GM12874 (cell line): Measurements from ENCODE around the gene RUVBL2.

Source experiments
- TF ChIP-seq, protein P1 (sequence below): IDR thresholded peaks from 2 replicates; pipeline ENCODE4 v1.5.1; 2011; ENCODE audit warnings: low read depth, mild to moderate bottlenecking, control low read depth, low read length, moderate library complexity; ENCODE audit not compliant: insufficient read depth

The RUVBL2 gene

DNA sequence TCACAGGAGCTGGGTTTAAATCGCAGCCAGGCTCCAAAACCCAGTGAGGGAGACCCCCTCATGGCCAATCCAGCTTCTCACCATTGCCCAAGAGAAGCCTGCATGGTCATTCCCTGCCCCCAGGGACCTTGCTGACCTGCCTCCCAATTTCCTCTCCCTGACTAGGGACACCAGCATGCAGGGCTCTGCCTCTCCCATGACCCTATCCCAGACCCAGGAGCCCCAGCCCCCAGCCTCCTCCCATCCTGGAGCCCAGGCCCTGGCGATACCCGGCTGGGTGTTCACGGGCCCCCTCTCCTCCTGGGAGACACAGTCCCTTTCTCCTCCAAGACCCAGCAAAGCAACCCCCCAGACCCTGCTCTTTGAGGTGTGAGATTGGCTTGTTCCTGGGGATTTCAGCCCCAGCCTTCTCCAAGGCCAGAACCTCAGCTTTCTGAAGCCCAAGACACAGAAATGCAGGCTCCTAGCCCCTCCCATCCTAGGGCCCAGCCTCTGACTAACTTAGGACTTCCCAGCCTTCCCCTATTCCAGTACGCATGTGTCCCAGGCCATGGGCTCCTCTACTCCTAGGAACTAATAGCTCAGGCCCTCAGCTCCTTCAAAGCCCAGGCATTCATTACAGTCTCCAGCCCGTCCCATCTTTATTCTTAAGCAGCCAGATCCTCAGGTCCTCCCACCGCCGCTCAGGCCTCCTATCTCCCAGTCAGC, 1.7 kb upstream of the RUVBL2 start:
- TF ChIP-seq, protein P1, sequence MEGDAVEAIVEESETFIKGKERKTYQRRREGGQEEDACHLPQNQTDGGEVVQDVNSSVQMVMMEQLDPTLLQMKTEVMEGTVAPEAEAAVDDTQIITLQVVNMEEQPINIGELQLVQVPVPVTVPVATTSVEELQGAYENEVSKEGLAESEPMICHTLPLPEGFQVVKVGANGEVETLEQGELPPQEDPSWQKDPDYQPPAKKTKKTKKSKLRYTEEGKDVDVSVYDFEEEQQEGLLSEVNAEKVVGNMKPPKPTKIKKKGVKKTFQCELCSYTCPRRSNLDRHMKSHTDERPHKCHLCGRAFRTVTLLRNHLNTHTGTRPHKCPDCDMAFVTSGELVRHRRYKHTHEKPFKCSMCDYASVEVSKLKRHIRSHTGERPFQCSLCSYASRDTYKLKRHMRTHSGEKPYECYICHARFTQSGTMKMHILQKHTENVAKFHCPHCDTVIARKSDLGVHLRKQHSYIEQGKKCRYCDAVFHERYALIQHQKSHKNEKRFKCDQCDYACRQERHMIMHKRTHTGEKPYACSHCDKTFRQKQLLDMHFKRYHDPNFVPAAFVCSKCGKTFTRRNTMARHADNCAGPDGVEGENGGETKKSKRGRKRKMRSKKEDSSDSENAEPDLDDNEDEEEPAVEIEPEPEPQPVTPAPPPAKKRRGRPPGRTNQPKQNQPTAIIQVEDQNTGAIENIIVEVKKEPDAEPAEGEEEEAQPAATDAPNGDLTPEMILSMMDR: no peak

DNA sequence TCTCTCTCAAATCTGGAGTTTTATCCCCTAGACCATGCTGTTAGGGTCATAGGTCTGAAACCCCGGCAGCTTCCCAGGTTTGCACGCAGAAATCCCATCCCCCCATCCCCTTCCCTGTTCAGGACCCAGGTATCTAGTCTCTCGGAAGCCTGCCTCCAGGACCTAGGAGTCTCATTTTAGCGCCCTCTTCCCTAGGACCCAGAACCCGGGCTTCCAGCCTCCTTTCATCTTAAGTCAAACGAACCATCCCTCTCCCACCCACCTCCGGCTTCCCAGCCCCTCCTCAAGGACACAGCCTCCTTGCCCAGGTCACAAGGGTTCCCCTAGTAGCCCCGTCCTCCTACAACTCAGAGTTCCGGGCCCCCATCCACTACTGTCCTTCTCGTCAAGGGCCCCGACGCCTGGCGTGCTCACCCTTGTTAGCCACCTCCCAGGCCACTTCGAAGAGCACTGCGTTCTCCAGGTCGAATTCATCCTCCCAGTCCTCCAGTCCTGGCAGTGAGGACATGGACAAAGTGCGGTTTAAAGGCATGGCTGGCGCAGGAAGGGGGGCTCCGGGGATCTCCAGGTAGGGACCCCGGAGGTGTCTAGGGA, 1.0 kb upstream of the RUVBL2 start:
- TF ChIP-seq, protein P1: no peak

DNA sequence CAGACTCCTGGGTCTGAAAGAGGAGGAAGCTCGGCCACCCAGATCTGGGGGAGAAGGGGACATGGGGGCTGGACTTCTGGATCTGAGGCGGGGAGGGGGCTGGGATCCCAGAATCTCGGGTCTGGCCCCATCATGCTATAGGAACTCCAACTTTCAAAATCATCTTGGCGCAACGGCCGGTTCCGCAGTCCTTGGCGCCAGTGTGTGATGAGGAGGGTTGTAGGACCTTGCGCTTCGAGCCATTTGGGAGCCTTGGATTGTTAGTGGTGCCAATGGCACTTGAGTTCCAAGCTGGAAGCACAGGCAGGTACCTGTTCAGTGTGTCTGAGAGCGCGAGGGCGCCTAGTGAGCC, 324 bp downstream of the RUVBL2 start:
- TF ChIP-seq, protein P1: no peak

DNA sequence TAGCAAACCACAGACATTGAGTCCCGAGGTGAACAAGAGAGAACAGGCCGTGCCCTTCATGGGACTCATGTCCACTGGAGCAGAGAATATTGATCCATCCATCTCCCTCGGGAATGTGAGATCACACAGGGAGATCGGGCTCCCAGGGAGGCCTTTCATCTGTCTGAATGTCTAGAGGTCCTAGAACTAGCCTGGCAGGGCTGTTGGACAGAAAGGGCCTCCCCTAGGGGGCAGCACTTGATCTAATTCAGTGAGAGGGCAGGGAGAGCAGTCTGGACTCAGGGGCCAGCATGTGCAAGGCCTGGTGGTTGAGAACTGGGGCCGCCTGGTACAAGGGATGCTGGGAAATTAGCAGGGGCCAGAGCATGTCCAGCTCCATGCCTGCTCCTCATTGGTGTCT, 4.3 kb downstream of the RUVBL2 start:
- TF ChIP-seq, protein P1: peak; percentile 66

DNA sequence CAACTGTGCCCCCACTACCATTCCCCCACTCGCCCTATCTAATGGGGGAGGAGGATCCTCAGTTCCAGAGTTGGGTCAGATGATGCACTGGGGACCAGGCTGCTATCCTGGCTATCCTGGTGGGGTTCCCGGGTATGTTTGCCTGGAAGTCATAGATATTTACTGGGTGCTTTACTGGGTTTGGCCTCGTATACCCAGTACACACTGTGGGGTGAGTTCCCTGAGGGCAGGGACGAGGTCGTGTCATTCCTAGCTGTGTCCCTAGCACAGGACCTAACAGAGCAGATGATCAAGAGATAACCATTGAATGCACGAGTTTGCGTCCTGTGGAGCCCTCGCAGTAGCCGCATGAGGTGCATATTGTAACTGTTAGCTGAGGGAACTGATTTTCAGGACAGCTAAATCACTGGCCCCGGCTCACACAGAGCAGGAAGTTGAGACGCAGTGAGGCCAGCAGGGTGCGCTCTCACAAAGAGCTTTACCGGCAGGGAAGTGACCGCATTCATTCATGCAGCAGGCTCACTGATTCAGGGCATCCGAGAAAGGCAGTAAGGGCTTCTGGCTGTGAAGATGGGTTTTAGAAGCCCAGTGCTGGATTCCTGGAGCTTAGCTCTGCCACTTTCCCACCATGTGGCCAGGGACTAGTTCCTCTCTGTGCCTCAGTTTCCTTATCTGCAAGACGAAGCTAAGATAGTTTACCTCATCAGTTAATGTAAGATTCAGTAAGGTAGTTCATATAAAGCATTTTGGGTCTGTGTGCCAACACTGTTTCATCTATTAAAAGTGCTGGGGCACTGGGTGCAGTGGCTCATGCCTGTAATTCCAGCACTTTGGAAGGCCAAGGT, 6.0 kb downstream of the RUVBL2 start:
- TF ChIP-seq, protein P1: peak; percentile 82

DNA sequence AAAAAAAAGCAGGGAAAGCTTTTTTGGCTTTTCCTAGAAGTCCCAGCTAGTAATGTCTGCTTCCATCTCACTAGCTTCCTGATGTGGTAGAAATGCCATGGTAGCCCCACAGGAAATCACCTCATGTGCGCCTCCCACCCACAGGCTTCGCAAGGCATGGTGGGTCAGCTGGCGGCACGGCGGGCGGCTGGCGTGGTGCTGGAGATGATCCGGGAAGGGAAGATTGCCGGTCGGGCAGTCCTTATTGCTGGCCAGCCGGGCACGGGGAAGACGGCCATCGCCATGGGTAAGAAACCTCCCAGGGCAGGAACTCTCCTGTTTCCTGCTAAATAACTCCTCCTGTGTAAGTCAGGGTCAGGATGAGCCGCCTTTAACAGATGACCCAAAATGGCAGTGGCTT, 10.4 kb downstream of the RUVBL2 start:
- TF ChIP-seq, protein P1: no peak

DNA sequence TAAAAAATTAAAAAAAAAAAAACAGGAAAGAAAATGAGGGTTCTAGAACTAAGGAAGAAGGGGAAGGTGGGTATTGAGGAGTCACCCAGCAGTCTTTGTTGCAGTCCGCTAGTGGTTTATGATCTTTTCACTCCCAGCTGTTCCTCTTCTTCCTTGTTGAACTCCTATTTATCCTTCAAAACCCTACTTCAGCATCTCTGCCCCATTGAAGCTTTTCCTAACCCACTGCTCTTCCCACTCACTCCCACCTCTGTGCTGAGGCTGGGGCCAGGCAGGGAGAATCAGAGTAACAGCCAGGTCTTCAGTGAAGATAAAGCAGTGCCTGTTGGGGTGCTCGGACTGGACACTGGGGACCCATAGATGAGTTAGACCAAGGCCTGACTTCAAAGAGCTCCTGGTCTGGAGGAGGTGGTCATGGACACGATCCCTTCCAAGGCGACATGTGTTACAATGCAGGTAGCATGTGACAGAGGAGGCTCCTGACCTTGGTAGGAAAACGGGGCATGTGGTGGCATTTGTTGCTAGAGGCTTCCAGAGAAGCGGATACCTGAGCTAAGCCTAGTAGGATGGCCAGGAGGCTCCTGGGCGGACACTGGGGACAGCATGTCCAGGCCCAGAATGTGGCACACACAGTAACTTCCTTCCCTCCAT, 11.4 kb downstream of the RUVBL2 start:
- TF ChIP-seq, protein P1: no peak
